Panc1 (cell line): ENCODE results near the gene ARHGEF28.

Experiments used
- CTCF ChIP-seq: fragments of 450-650 bp; IDR thresholded peaks from 2 replicates; pipeline ENCODE4 v1.5.1; 2017; ENCODE audit warnings: mild to moderate bottlenecking
- POLR2AphosphoS5 ChIP-seq: IDR thresholded peaks from 2 replicates; pipeline ENCODE4 v1.6.1; 2012; ENCODE audit warnings: mild to moderate bottlenecking, low read depth, low read length, moderate library complexity

DNA sequence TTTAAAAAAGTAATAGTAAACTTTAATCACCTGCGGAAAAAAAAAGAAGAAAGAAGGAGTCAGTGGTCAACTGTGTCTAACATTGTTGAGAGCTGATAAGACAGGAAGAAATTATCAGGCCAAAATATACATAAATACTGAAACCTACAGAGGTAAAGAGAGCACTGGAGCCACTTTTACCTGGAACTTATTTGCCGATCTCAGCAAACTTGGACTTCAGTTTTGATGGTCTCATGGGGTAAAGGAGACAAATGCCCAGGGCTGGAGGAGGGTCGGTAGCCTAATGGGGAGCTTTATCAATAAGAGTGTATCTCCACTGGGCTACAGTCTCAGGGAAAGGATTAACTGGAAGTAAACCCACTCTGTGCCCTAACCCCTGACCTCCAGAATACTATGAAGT lies 26.6 kb upstream of the ARHGEF28 start:
- no peak for TF ChIP-seq CTCF
- TF ChIP-seq POLR2AphosphoS5, result no peak
